Fibroblast of peridontal ligament (primary cell): ENCODE data around the gene KRTAP4-4.

Source experiments
- DNase-seq: peaks from one replicate; pipeline ENCODE4 v3.0.0-alpha.2; 2010; ENCODE audit errors: extremely low read depth

The KRTAP4-4 gene

DNA sequence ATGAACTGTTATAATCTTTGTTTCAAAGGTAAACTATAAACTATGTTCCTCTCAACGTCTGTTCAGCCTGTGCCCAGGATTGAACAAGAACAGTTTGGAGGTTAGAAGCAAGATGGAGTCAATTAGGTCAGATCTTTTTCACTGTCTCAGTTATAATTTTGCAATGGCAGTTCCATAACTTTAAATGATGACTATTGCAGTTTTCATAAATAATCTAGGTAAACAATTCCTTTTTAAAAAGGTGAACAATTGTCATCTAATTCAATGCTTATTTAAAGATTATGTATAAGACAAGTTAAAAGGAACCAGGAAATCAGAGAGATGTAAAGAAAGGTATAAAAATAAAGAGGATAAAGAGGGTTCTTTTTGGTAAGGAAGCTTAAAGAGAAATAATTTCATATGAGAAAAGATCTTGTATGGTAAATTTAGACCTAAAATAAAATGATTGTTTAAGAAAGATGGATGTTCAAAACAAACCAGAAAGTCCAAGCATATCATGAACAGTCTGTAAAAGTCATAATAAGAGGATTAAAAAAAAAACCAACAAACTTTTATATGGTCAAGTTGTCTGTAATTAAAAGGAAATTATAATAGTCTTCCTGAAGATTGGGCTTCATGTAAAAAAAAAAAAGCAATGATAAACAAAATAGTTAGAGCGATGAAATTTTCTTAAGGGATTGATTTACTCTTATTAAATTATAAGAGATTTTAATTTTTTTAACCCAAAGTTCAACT is 49.2 kb downstream of the KRTAP4-4 start:
- no peak for DNase-seq
